Trophoblast cell (in vitro differentiated cells and primary cell): ENCODE measurements around the gene SLC35F1.

Experiments used
- DNase-seq, 2 donors: peaks; one replicate each; pipeline ENCODE4 v3.0.0-alpha.2; 2016
- H2AFZ ChIP-seq: 2 replicates; pipeline ENCODE4 v1.6.1; 2013; ENCODE audit warnings: low read length, moderate library complexity, mild to moderate bottlenecking; ENCODE audit not compliant: insufficient read depth, poor library complexity
- H2AK5ac ChIP-seq: 2 replicates; pipeline ENCODE4 v1.6.1; 2013; ENCODE audit warnings: mild to moderate bottlenecking, low read length
- H2BK120ac ChIP-seq: 2 replicates; pipeline ENCODE4 v1.6.1; 2013; ENCODE audit warnings: low read length, mild to moderate bottlenecking, moderate library complexity; ENCODE audit not compliant: insufficient read depth, poor library complexity
- H2BK12ac ChIP-seq: 2 replicates; pipeline ENCODE4 v1.6.1; 2013; ENCODE audit warnings: mild to moderate bottlenecking, low read length, moderate library complexity
- H2BK5ac ChIP-seq: 2 replicates; pipeline ENCODE4 v1.6.1; 2013; ENCODE audit warnings: low read length, low read depth, moderate library complexity, mild to moderate bottlenecking; ENCODE audit not compliant: poor library complexity
- H3K14ac ChIP-seq: 2 replicates; pipeline ENCODE4 v1.6.1; 2013; ENCODE audit warnings: mild to moderate bottlenecking, low read length
- H3K18ac ChIP-seq: 2 replicates; pipeline ENCODE4 v1.6.1; 2013; ENCODE audit warnings: mild to moderate bottlenecking, low read length
- H3K23ac ChIP-seq: 2 replicates; pipeline ENCODE4 v1.6.1; 2013; ENCODE audit warnings: low read length
- H3K27ac ChIP-seq: 2 replicates; pipeline ENCODE4 v1.5.1; 2013; ENCODE audit warnings: low read depth, mild to moderate bottlenecking, inconsistent platforms, low read length, moderate library complexity
- H3K27me3 ChIP-seq: 2 replicates; pipeline ENCODE4 v1.6.1; 2013; ENCODE audit warnings: inconsistent platforms, mild to moderate bottlenecking, low read length, moderate library complexity; ENCODE audit not compliant: insufficient read depth
- H3K36me3 ChIP-seq, 2 experiments: 1 replicate in 1 of 2; 2 replicates in 1 of 2; pipeline ENCODE4 v1.6.1; 2013; ENCODE audit warnings: low read length in 2 of 2, mild to moderate bottlenecking in 2 of 2, moderate library complexity in 1 of 2; ENCODE audit not compliant: insufficient read depth in 2 of 2, control insufficient read depth in 1 of 2
- H3K4ac ChIP-seq: 2 replicates; pipeline ENCODE4 v1.6.1; 2013; ENCODE audit warnings: low read depth, mild to moderate bottlenecking, low read length, moderate library complexity
- H3K4me1 ChIP-seq, 2 experiments: 1 replicate in 1 of 2; 2 replicates in 1 of 2; pipeline ENCODE4 v1.6.1; 2013; ENCODE audit warnings: low read length in 2 of 2, mild to moderate bottlenecking in 2 of 2, moderate library complexity in 1 of 2; ENCODE audit not compliant: insufficient read depth in 2 of 2, control insufficient read depth in 1 of 2
- H3K4me2 ChIP-seq: 2 replicates; pipeline ENCODE4 v1.6.1; 2013; ENCODE audit warnings: inconsistent platforms, mild to moderate bottlenecking, low read length, moderate library complexity
- H3K4me3 ChIP-seq: 2 replicates; pipeline ENCODE4 v1.5.1; 2013; ENCODE audit warnings: mild to moderate bottlenecking, low read depth, low read length, inconsistent platforms
- H3K79me1 ChIP-seq: one replicate; pipeline ENCODE4 v1.6.1; 2013; ENCODE audit warnings: low read length
- H3K79me2 ChIP-seq: 2 replicates; pipeline ENCODE4 v1.6.1; 2013; ENCODE audit warnings: low read length, mild to moderate bottlenecking; ENCODE audit not compliant: control insufficient read depth, insufficient read depth, poor library complexity
- H3K9ac ChIP-seq: 2 replicates; pipeline ENCODE4 v1.6.1; 2013; ENCODE audit warnings: mild to moderate bottlenecking, low read length
- H3K9me3 ChIP-seq: 2 replicates; pipeline ENCODE4 v1.6.1; 2013; ENCODE audit warnings: low read depth, mild to moderate bottlenecking, control low read depth, inconsistent platforms, low read length; ENCODE audit not compliant: insufficient read depth
- H4K12ac ChIP-seq: 2 replicates; pipeline ENCODE4 v1.6.1; 2013; ENCODE audit warnings: low read depth, mild to moderate bottlenecking, low read length, moderate library complexity
- H4K8ac ChIP-seq: 2 replicates; pipeline ENCODE4 v1.6.1; 2013; ENCODE audit warnings: low read depth, mild to moderate bottlenecking, low read length, moderate library complexity
- H4K91ac ChIP-seq: one replicate; pipeline ENCODE4 v1.6.1; 2013; ENCODE audit warnings: low read depth, mild to moderate bottlenecking, low read length, moderate library complexity
- WGBS: extraction: QIAGEN DNeasy Blood & Tissue Kit; methylation state at CpG from one replicate; pipeline ENCODE4 v1.1.7; 2013; ENCODE audit warnings: missing lambda C conversion rate; ENCODE audit not compliant: insufficient read length, insufficient coverage; ENCODE audit errors: extremely low coverage; 5-methylcytosine and 5-hydroxymethylcytosine counted together

The SLC35F1 gene

GRCh38 chr6:117917176-117917575 is 10.1 kb downstream of the SLC35F1 start:
- no peak overlapping the region for H2AFZ ChIP-seq
- no peak overlapping the region for H4K12ac ChIP-seq
- H3K4me3 ChIP-seq = no peak overlapping the region
- H2AK5ac ChIP-seq = no peak overlapping the region
- H3K4me2 ChIP-seq = no peak overlapping the region
- H3K23ac ChIP-seq = no peak overlapping the region
- DNase-seq = no peak
- no peaks in the 10 kb centered on the region for H3K79me1 ChIP-seq
- H4K91ac ChIP-seq = no peak overlapping the region
- H3K36me3 ChIP-seq = no peaks in the 10 kb centered on the region
- no peak overlapping the region for H2BK5ac ChIP-seq
- H3K4me1 ChIP-seq = peaks cover 0 to 7% of the 10 kb centered on the region in 2 experiments
- H2BK12ac ChIP-seq = no peak overlapping the region
- no peak overlapping the region for H2BK120ac ChIP-seq
- no peak overlapping the region for H3K18ac ChIP-seq
- no peaks in the 10 kb centered on the region for H3K27me3 ChIP-seq
- H3K4ac ChIP-seq = no peak overlapping the region
- H3K9me3 ChIP-seq = no peaks in the 10 kb centered on the region
- no peak overlapping the region for H3K27ac ChIP-seq
- H4K8ac ChIP-seq = no peak overlapping the region
- H3K14ac ChIP-seq = no peak overlapping the region
- WGBS = no CpG with 5 or more reads among the region's 2 CpGs
- no peak overlapping the region for H3K9ac ChIP-seq
- H3K79me2 ChIP-seq = no peaks in the 10 kb centered on the region

- Histone ChIP-seq H3K9me3 (no peaks in the 10 kb centered on the region), H3K36me3 (no peaks in the 10 kb centered on the region), H3K27ac (no peak overlapping the region), H4K12ac (no peak overlapping the region), H2BK120ac (no peak overlapping the region), H3K4me1 (peaks cover 0 to 7% of the 10 kb centered on the region in 2 experiments), H3K4me3 (no peak overlapping the region), H3K18ac (no peak overlapping the region), H3K27me3 (no peaks in the 10 kb centered on the region), H3K14ac (no peak overlapping the region), H3K4me2 (no peak overlapping the region), H3K9ac (no peak overlapping the region), H2BK5ac (no peak overlapping the region), H2BK12ac (no peak overlapping the region), H2AFZ (no peak overlapping the region), H3K79me1 (no peaks in the 10 kb centered on the region), H4K8ac (no peak overlapping the region), H4K91ac (no peak overlapping the region), H2AK5ac (no peak overlapping the region), H3K4ac (no peak overlapping the region), H3K23ac (no peak overlapping the region), H3K79me2 (no peaks in the 10 kb centered on the region)
- WGBS = no CpG with 5 or more reads among the region's 5 CpGs
- DNase-seq = no peak
These were observed 11.4 kb downstream of the SLC35F1 start for GRCh38 chr6:117918454-117918853.

GRCh38 chr6:117919275-117919674 is 12.2 kb downstream of the SLC35F1 start:
- H2AK5ac ChIP-seq = no peak overlapping the region
- no peak overlapping the region for H3K4me2 ChIP-seq
- H3K4me1 ChIP-seq = peaks cover 0 to 7% of the 10 kb centered on the region in 2 experiments
- no peak overlapping the region for H2AFZ ChIP-seq
- no peak overlapping the region for H4K91ac ChIP-seq
- no peaks in the 10 kb centered on the region for H3K36me3 ChIP-seq
- H3K27ac ChIP-seq = no peak overlapping the region
- H4K12ac ChIP-seq = no peak overlapping the region
- no CpG with 5 or more reads among the region's 7 CpGs for WGBS
- DNase-seq = no peak
- no peak overlapping the region for H2BK5ac ChIP-seq
- H3K4ac ChIP-seq = no peak overlapping the region
- H3K27me3 ChIP-seq = no peaks in the 10 kb centered on the region
- H3K4me3 ChIP-seq = no peak overlapping the region
- no peaks in the 10 kb centered on the region for H3K79me1 ChIP-seq
- H3K14ac ChIP-seq = no peak overlapping the region
- no peak overlapping the region for H2BK12ac ChIP-seq
- no peaks in the 10 kb centered on the region for H3K79me2 ChIP-seq
- H2BK120ac ChIP-seq = no peak overlapping the region
- no peak overlapping the region for H4K8ac ChIP-seq
- H3K9ac ChIP-seq = no peak overlapping the region
- no peaks in the 10 kb centered on the region for H3K9me3 ChIP-seq
- peak overlapping the region; percentile 93 for H3K23ac ChIP-seq
- no peak overlapping the region for H3K18ac ChIP-seq

- no peak overlapping the region for H3K9ac ChIP-seq
- H4K12ac ChIP-seq = no peak overlapping the region
- no peak overlapping the region for H2AK5ac ChIP-seq
- peak overlapping the region; percentile 4 for H2AFZ ChIP-seq
- peak overlapping the region; percentile 69 for H3K4me3 ChIP-seq
- no peak overlapping the region for H2BK120ac ChIP-seq
- no peak overlapping the region for H3K14ac ChIP-seq
- no peak overlapping the region for H4K8ac ChIP-seq
- H2BK12ac ChIP-seq = no peak overlapping the region
- no CpG with 5 or more reads among the region's 39 CpGs for WGBS
- peaks cover 0 to 7% of the 10 kb centered on the region in 2 experiments for H3K4me1 ChIP-seq
- no peak for DNase-seq
- H3K79me2 ChIP-seq = no peaks in the 10 kb centered on the region
- H3K18ac ChIP-seq = no peak overlapping the region
- H3K27me3 ChIP-seq = no peaks in the 10 kb centered on the region
- no peaks in the 10 kb centered on the region for H3K79me1 ChIP-seq
- no peaks in the 10 kb centered on the region for H3K36me3 ChIP-seq
- peak overlapping the region; percentile 96 for H3K4me2 ChIP-seq
- no peak overlapping the region for H4K91ac ChIP-seq
- H2BK5ac ChIP-seq = no peak overlapping the region
- H3K9me3 ChIP-seq = no peaks in the 10 kb centered on the region
- H3K23ac ChIP-seq = no peak overlapping the region
- no peak overlapping the region for H3K27ac ChIP-seq
- H3K4ac ChIP-seq = no peak overlapping the region
These were observed 13.0 kb downstream of the SLC35F1 start for GRCh38 chr6:117919775-117920729.
